Neural cell (in vitro differentiated cells): ENCODE data around the gene TNS3.

Experiments
- CTCF ChIP-seq: fragments of 450-650 bp; IDR thresholded peaks from 2 replicates; pipeline ENCODE4 v1.5.1; 2014; ENCODE audit warnings: antibody characterized with exemption, mild to moderate bottlenecking, moderate library complexity; ENCODE audit not compliant: poor library complexity, severe bottlenecking
- POLR2AphosphoS5 ChIP-seq: IDR thresholded peaks from 2 replicates; pipeline ENCODE4 v1.6.1; 2012

DNA sequence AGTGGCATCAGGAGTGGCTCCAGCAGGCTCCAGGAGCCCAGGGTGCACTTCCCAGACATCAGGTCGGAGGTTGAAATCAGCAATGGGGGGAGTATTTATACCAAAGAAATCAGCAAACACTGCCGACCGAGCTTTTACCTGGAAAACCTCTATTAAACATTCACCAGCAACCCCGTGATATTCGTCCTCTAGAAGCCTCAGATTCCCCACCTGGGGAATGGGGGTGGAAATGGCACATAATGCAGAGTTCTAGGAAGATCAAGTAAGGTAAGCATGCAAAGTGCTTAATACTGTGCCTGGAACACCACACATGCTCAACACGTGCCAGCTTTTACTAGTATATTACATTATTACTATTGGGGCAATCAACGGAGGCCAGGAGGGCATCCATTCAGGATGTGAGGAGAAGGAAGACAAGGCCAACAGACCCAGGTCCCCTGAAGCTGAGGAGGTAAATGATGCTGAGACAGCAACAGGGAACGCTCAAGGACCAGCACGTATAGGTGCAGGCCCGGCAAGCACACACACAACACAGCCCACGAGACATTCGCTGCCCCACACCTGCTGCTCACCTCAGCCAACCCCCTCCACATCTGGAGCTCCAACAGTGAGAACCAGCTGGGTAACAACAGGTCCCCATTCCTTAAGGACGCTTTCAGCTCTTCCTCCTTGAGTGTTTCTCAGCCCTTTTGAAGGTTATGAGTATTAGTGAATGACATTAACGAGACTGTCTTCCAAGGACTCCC is 125.5 kb downstream of the TNS3 start:
- TF ChIP-seq CTCF (no peak), POLR2AphosphoS5 (no peak)
